T-cell (primary cell): ENCODE measurements around the gene CTBP1. TPM values are rescaled to one million over a fixed set of nuclear protein-coding genes. Genes with fewer than 3 reads are reported as not detected.

Experiments
- ATAC-seq, 4 experiments: fragments of 200-7000 bp in 3 of 4; fragments of 150-1000 bp in 1 of 4; cut with Tn5 transposase; replicated peaks in 1 of 4; 1 replicate in 3 of 4; 2 replicates in 1 of 4; pipeline ENCODE4 v1.10.0; 2021; ENCODE audit warnings: moderate library complexity in 3 of 4, mild to moderate bottlenecking in 2 of 4, moderate number of reproducible peaks in 1 of 4
- CTCF ChIA-PET, 2 donors: fragments of 300-600 bp; sonication (Branson Sonifier 250); formaldehyde crosslinking; loops; one replicate each; lab custom pipeline; 2022; ENCODE audit warnings: antibody characterized with exemption in 2 of 2; lab: Charles Lee
- POLR2A ChIA-PET, 2 donors: fragments of 300-600 bp; sonication (Branson Sonifier 250); formaldehyde crosslinking; loops; one replicate each; lab custom pipeline; 2022; ENCODE audit warnings: antibody characterized with exemption in 2 of 2; lab: Charles Lee
- DNase-seq, 35 experiments: peaks; one replicate each; pipeline versions ENCODE4 v3.0.0 to v3.0.0-alpha.2; 2013 to 2023
- H3K27ac ChIP-seq: one replicate; pipeline ENCODE4 v1.5.1; 2013; ENCODE audit warnings: low read length
- H3K27me3 ChIP-seq, 2 experiments: replicated peaks in 1 of 2; 1 replicate in 1 of 2; 2 replicates in 1 of 2; pipeline versions ENCODE4 v1.6.1 to v1.7.0; 2013; ENCODE audit warnings: low read length in 1 of 2, mixed read lengths in 1 of 2; ENCODE audit not compliant: control insufficient read depth in 2 of 2, insufficient read depth in 2 of 2; ENCODE audit errors: extremely low read depth in 1 of 2
- H3K36me3 ChIP-seq, 2 donors: 1 replicate in 1 of 2; 2 replicates in 1 of 2; pipeline versions ENCODE4 v1.6.1 to v1.7.0; 2013; ENCODE audit warnings: low read length in 1 of 2; ENCODE audit not compliant: control insufficient read depth in 2 of 2, insufficient read depth in 1 of 2; ENCODE audit errors: extremely low read depth in 1 of 2
- H3K4me1 ChIP-seq, 2 experiments: 1 replicate in 1 of 2; 2 replicates in 1 of 2; pipeline versions ENCODE4 v1.6.1 to v1.7.0; 2013; ENCODE audit warnings: low read length in 2 of 2, mixed read lengths in 1 of 2; ENCODE audit not compliant: insufficient read depth in 2 of 2, control insufficient read depth in 1 of 2; ENCODE audit errors: extremely low read depth in 1 of 2
- H3K4me3 ChIP-seq, 2 donors: 1 replicate in 1 of 2; 2 replicates in 1 of 2; pipeline versions ENCODE4 v1.5.1 to v1.7.0; 2013; ENCODE audit warnings: mild to moderate bottlenecking in 2 of 2, low read length in 1 of 2, moderate library complexity in 1 of 2; ENCODE audit not compliant: control insufficient read depth in 1 of 2; ENCODE audit errors: extremely low read depth in 1 of 2
- H3K9me3 ChIP-seq: 2 replicates; pipeline ENCODE4 v1.7.0; 2013
- H3K27ac Mint-ChIP-seq, 2 donors: one replicate each; pipeline ENCODE4 v1.8.0; 2020 to 2021; ENCODE audit warnings: mild to moderate bottlenecking in 2 of 2, mixed read lengths in 2 of 2
- H3K27me3 Mint-ChIP-seq, 2 donors: one replicate each; pipeline ENCODE4 v1.8.0; 2021 to 2022; ENCODE audit warnings: mixed read lengths in 2 of 2
- H3K36me3 Mint-ChIP-seq: one replicate; pipeline ENCODE4 v1.8.0; 2021; ENCODE audit warnings: mixed read lengths
- H3K4me1 Mint-ChIP-seq, 3 donors: one replicate each; pipeline ENCODE4 v1.8.0; 2020 to 2022; ENCODE audit warnings: mixed read lengths in 3 of 3, mild to moderate bottlenecking in 1 of 3
- H3K4me3 Mint-ChIP-seq, 3 donors: one replicate each; pipeline ENCODE4 v1.8.0; 2020 to 2022; ENCODE audit warnings: mild to moderate bottlenecking in 3 of 3, mixed read lengths in 3 of 3, moderate library complexity in 3 of 3
- H3K9me3 Mint-ChIP-seq, 3 donors: one replicate each; pipeline ENCODE4 v1.8.0; 2020 to 2022; ENCODE audit warnings: mixed read lengths in 3 of 3
- WGBS: methylation state at CpG from one replicate; pipeline ENCODE4 v1.1.5; 2013; ENCODE audit warnings: missing lambda C conversion rate; ENCODE audit not compliant: insufficient coverage; 5-methylcytosine and 5-hydroxymethylcytosine counted together
- total RNA-seq, 35 experiments: library from RNA in 6 of 35; stranded (reverse) in 6 of 35; fragments of 120-200 nt in 1 of 35; gene quantifications; one replicate each; pipeline versions ENCODE4 v1.2.1 to v1.2.4 and lab custom pipeline; 2013 to 2026

The CTBP1 gene
- 100 to 1,000 TPM; 185 to 232 (median 207) TPM for total RNA-seq
- 121 TPM for total RNA-seq (2013)
- total RNA-seq (lab: John Stamatoyannopoulos, UW) = 146 to 284 (median 204) reads per million in 29 experiments

- Histone ChIP-seq H3K4me3 (peak within 1 kb of the TSS; percentile 67 to 93), H3K9me3 (no peaks in the 10 kb centered on the region), H3K27me3 (no peaks in the 10 kb centered on the region), H3K27ac (peak within 1 kb of the TSS; percentile 96), H3K4me1 (peaks cover 22 to 81% of the 10 kb centered on the region in 2 experiments), H3K36me3 (peaks cover 0 to 8% of the 10 kb centered on the region in 2 donors)
- DNase-seq (peak; percentile 63 to 96 (median 79)), ATAC-seq (peak; percentile 48 to 59 (median 54))
- H3K27ac Mint-ChIP-seq = peak within 1 kb of the TSS; percentile 91 to 95
- peaks cover 70 to 74% (median 72%) of the 10 kb centered on the region in 3 donors for H3K4me1 Mint-ChIP-seq
- ChIA-PET CTCF (interaction anchor here (0.6 to 3.1 kb wide), 6 partner anchors 20 to 98 kb away, joined by 3 to 13 read pairs (median 5); partner anchors contain the start of gene UVSSA (in 1 of the 2)), POLR2A (interaction anchor here (0.6 to 0.7 kb wide), 3 partner anchors 98 to 357 kb away, joined by 4 to 8 read pairs (median 4); no protein-coding TSS in a partner anchor)
- no peaks in the 10 kb centered on the region for H3K27me3 Mint-ChIP-seq
- H3K9me3 Mint-ChIP-seq = no peaks in the 10 kb centered on the region
- under 1% methylated on average over 145 of the region's 163 CpGs for whole genome bisulfite sequencing
- H3K36me3 Mint-ChIP-seq = no peaks in the 10 kb centered on the region
- peak within 1 kb of the TSS; percentile 84 to 92 (median 90) for H3K4me3 Mint-ChIP-seq
Measured at GRCh38 chr4:1248245-1249147, at the start of gene CTBP1. Gene CTBP1, minus strand, starts transcription at chr4:1249130. Its CDS starts 7,799 bp downstream, at chr4:1241331.

GRCh38 chr4:1298461-1298860 lies 49.5 kb upstream of the CTBP1 start:
- DNase-seq (no peak), ATAC-seq (no peak)
- ChIA-PET CTCF (no interaction called here), POLR2A (no interaction called here)
- no peak overlapping the region for H3K4me3 ChIP-seq
- H3K27ac ChIP-seq = no peak overlapping the region
- H3K9me3 ChIP-seq = no peaks in the 10 kb centered on the region
- 92% methylated on average over 7 of the region's 7 CpGs for WGBS
- H3K36me3 ChIP-seq = peaks cover 3 to 51% of the 10 kb centered on the region in 2 donors
- peaks cover 24% of the 10 kb centered on the region for H3K36me3 Mint-ChIP-seq
- no peaks in the 10 kb centered on the region for H3K9me3 Mint-ChIP-seq
- H3K4me1 ChIP-seq = peaks cover 1 to 44% of the 10 kb centered on the region in 2 experiments
- H3K4me1 Mint-ChIP-seq = peaks cover 40 to 73% (median 63%) of the 10 kb centered on the region in 3 donors
- no peak overlapping the region for H3K4me3 Mint-ChIP-seq
- no peak overlapping the region for H3K27ac Mint-ChIP-seq
- no peaks in the 10 kb centered on the region for H3K27me3 ChIP-seq
- H3K27me3 Mint-ChIP-seq = no peaks in the 10 kb centered on the region

GRCh38 chr4:1297456-1298325 lies 48.8 kb upstream of the CTBP1 start:
- peaks cover 42 to 76% (median 66%) of the 10 kb centered on the region in 3 donors for H3K4me1 Mint-ChIP-seq
- POLR2A ChIA-PET = no interaction called here

GRCh38 chr4:1297023-1297395 lies 48.1 kb upstream of the CTBP1 start:
- H3K27me3 Mint-ChIP-seq = no peaks in the 10 kb centered on the region
- peak overlapping the region in 1 of 2 donors; percentile 65 for H3K27ac Mint-ChIP-seq
- H3K9me3 Mint-ChIP-seq = no peaks in the 10 kb centered on the region
- WGBS = 82% methylated on average over 12 of the region's 22 CpGs
- no peak overlapping the region for H3K4me3 ChIP-seq
- H3K27ac ChIP-seq = no peak overlapping the region
- ATAC-seq (no peak), DNase-seq (no peak)
- CTCF ChIA-PET = no interaction called here
- peaks cover 46 to 81% (median 71%) of the 10 kb centered on the region in 3 donors for H3K4me1 Mint-ChIP-seq
- H3K36me3 ChIP-seq = peaks cover 6 to 49% of the 10 kb centered on the region in 2 donors
- H3K4me1 ChIP-seq = peaks cover 4 to 55% of the 10 kb centered on the region in 2 experiments
- H3K27me3 ChIP-seq = no peaks in the 10 kb centered on the region
- H3K36me3 Mint-ChIP-seq = peaks cover 24% of the 10 kb centered on the region
- POLR2A ChIA-PET = no interaction called here
- no peaks in the 10 kb centered on the region for H3K9me3 ChIP-seq
- peak overlapping the region in 1 of 3 donors; percentile 34 for H3K4me3 Mint-ChIP-seq

More at GRCh38 chr4:1297456-1298325, 48.8 kb upstream of the CTBP1 start:
- peaks cover 3 to 49% of the 10 kb centered on the region in 2 donors for H3K36me3 ChIP-seq
- Mint-ChIP-seq H3K36me3 (peaks cover 24% of the 10 kb centered on the region), H3K27me3 (no peaks in the 10 kb centered on the region), H3K27ac (peak overlapping the region; percentile 23 to 44), H3K9me3 (no peaks in the 10 kb centered on the region), H3K4me3 (no peak overlapping the region)
- DNase-seq (peak in 6 of 35 experiments; percentile 10 to 39 (median 19)), ATAC-seq (peak in 2 of 4 experiments; percentile 34 to 37)
- H3K4me3 ChIP-seq = no peak overlapping the region
- 92% methylated on average over 29 of the region's 32 CpGs for WGBS
- no peaks in the 10 kb centered on the region for H3K27me3 ChIP-seq
- CTCF ChIA-PET = no interaction called here
- peaks cover 4 to 48% of the 10 kb centered on the region in 2 experiments for H3K4me1 ChIP-seq
- no peaks in the 10 kb centered on the region for H3K9me3 ChIP-seq
- H3K27ac ChIP-seq = no peak overlapping the region

- Histone ChIP-seq H3K9me3 (no peaks in the 10 kb centered on the region), H3K27ac (no peak overlapping the region), H3K4me3 (no peak overlapping the region), H3K36me3 (peaks cover 7 to 49% of the 10 kb centered on the region in 2 donors), H3K4me1 (peaks cover 10 to 57% of the 10 kb centered on the region in 2 experiments), H3K27me3 (no peaks in the 10 kb centered on the region)
- ChIA-PET CTCF (no interaction called here), POLR2A (no interaction called here)
- Mint-ChIP-seq H3K27me3 (no peaks in the 10 kb centered on the region), H3K4me1 (peaks cover 46 to 81% (median 71%) of the 10 kb centered on the region in 3 donors), H3K9me3 (no peaks in the 10 kb centered on the region), H3K4me3 (peak overlapping the region in 1 of 3 donors; percentile 34), H3K27ac (peak overlapping the region in 1 of 2 donors; percentile 65), H3K36me3 (peaks cover 24% of the 10 kb centered on the region)
- ATAC-seq (no peak), DNase-seq (no peak)
- WGBS = 89% methylated on average over 13 of the region's 18 CpGs
Measured at GRCh38 chr4:1296324-1297022, 47.5 kb upstream of the CTBP1 start.
